ENCODE measurements around the gene PHLDA1. TPM values are rescaled to one million over a fixed set of nuclear protein-coding genes. Genes with fewer than 3 reads are reported as not detected.

PHLDA1 gene
- total and polyA plus RNA-seq, 10 of the 15 experiments (the other 5 are each of a cell fraction or from before 2014, with no cell fraction given) = 0.66 to 14.2 (median 1.3) TPM

DNA sequence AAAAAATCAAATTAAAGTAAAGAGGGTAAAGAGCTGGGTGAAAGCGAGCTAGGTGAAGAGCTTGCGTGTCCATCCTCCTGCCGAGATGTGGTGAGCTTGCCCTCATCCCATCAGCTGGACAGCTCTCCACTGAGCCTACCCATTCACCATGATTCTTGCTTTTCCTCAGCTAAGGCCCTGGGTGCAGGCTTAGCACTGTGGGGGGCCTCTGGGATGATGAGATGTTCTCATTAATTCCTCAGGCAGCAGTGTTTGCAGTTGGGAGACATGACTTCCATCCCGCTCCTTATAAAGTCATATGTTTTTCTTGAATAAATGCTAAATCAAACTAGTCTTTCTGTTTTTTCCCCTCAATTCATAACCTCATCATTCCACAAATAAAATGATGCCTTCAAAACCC is 18.0 kb downstream of the PHLDA1 start:
- RAD21 ChIA-PET (ENCODE audit: unreplicated experiment) = no interaction called here
- H3K79me2 ChIP-seq (ENCODE audit: control insufficient read depth, insufficient read depth, low read length) = no peaks in the 10 kb centered on the region
- H3K4me1 ChIP-seq (ENCODE audit: control insufficient read depth, insufficient read depth, low read length) = no peaks in the 10 kb centered on the region
- in situ Hi-C loops (cut with MboI) = no loop called here
- CTCF ChIA-PET = interaction anchor here (0.8 kb wide), 1 partner anchor 8 kb away, joined by 3 read pairs; no protein-coding TSS in a partner anchor
- no peak overlapping the region for H3K9ac ChIP-seq (ENCODE audit: control insufficient read depth, insufficient read depth, low read length)
- H3K4me2 ChIP-seq (ENCODE audit: control insufficient read depth, insufficient read depth) = no peak overlapping the region
- no peaks in the 10 kb centered on the region for H4K20me1 ChIP-seq (ENCODE audit: control insufficient read depth, insufficient read depth)
- POLR2A ChIA-PET = interaction anchor here (0.7 kb wide), 1 partner anchor 14 kb away, joined by 3 read pairs; no protein-coding TSS in a partner anchor
- ATAC-seq (no peak), DNase-seq (ENCODE audit: low read depth, low spot score) (no peak), FAIRE-seq (no peak)
- no TSS peak for BruUV-seq (replicated peaks)
- WGBS (ENCODE audit: insufficient coverage, insufficient replicate concordance, low lambda C conversion rate, missing lambda C conversion rate) = 91% methylated on average over 4 of the region's 4 CpGs
- H3K27me3 ChIP-seq (replicated peaks in 1 of 2; ENCODE audit: control insufficient read depth in 2 of 2, insufficient read depth in 2 of 2, low read length in 1 of 2) = no peaks in the 10 kb centered on the region
- H3K9me3 ChIP-seq (replicated peaks; ENCODE audit: control insufficient read depth, insufficient read depth, low read length) = no peaks in the 10 kb centered on the region
- no peak overlapping the region for H2AFZ ChIP-seq (ENCODE audit: control insufficient read depth, low read depth, low read length)
- intact Hi-C loops (cut with micrococcal nuclease; ENCODE audit: unreplicated experiment) = no loop called here
- H3K36me3 ChIP-seq (ENCODE audit: control insufficient read depth in 2 of 2, insufficient read depth in 2 of 2, low read length in 1 of 2) = no peaks in the 10 kb centered on the region
- H3K4me3 ChIP-seq = no peak overlapping the region
- SMC1A ChIA-PET (ENCODE audit: uncharacterized antibody, unreplicated experiment) = interaction anchor here (0.7 to 2.2 kb wide), 6 partner anchors 11 to 372 kb away, joined by 3 to 7 read pairs (median 3); no protein-coding TSS in a partner anchor
- no peak overlapping the region for H3K27ac ChIP-seq (ENCODE audit: control insufficient read depth, insufficient read depth)
- TF ChIP-seq CREB1 (IDR thresholded peaks at IDR 0.05; ENCODE audit: low read depth) (no peak), SMAD1 (IDR thresholded peaks at IDR 0.05; ENCODE audit: low read depth, partially characterized antibody) (no peak), POLR2AphosphoS5 (IDR thresholded peaks at IDR 0.05; ENCODE audit: low read length) (no peak), CBX5 (IDR thresholded peaks at IDR 0.05; ENCODE audit: low read depth) (no peak), SIN3A (IDR thresholded peaks at IDR 0.05; ENCODE audit: low read depth, low read length) (no peak)
- TF ChIP-seq, protein P1, sequence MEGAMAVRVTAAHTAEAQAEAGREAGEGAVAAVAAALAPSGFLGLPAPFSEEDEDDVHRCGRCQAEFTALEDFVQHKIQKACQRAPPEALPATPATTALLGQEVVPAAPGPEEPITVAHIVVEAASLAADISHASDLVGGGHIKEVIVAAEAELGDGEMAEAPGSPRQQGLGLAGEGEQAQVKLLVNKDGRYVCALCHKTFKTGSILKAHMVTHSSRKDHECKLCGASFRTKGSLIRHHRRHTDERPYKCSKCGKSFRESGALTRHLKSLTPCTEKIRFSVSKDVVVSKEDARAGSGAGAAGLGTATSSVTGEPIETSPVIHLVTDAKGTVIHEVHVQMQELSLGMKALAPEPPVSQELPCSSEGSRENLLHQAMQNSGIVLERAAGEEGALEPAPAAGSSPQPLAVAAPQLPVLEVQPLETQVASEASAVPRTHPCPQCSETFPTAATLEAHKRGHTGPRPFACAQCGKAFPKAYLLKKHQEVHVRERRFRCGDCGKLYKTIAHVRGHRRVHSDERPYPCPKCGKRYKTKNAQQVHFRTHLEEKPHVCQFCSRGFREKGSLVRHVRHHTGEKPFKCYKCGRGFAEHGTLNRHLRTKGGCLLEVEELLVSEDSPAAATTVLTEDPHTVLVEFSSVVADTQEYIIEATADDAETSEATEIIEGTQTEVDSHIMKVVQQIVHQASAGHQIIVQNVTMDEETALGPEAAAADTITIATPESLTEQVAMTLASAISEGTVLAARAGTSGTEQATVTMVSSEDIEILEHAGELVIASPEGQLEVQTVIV (IDR thresholded peaks at IDR 0.05; ENCODE audit: borderline replicate concordance, partially characterized antibody) = no peak
- TF ChIP-seq, protein P2, sequence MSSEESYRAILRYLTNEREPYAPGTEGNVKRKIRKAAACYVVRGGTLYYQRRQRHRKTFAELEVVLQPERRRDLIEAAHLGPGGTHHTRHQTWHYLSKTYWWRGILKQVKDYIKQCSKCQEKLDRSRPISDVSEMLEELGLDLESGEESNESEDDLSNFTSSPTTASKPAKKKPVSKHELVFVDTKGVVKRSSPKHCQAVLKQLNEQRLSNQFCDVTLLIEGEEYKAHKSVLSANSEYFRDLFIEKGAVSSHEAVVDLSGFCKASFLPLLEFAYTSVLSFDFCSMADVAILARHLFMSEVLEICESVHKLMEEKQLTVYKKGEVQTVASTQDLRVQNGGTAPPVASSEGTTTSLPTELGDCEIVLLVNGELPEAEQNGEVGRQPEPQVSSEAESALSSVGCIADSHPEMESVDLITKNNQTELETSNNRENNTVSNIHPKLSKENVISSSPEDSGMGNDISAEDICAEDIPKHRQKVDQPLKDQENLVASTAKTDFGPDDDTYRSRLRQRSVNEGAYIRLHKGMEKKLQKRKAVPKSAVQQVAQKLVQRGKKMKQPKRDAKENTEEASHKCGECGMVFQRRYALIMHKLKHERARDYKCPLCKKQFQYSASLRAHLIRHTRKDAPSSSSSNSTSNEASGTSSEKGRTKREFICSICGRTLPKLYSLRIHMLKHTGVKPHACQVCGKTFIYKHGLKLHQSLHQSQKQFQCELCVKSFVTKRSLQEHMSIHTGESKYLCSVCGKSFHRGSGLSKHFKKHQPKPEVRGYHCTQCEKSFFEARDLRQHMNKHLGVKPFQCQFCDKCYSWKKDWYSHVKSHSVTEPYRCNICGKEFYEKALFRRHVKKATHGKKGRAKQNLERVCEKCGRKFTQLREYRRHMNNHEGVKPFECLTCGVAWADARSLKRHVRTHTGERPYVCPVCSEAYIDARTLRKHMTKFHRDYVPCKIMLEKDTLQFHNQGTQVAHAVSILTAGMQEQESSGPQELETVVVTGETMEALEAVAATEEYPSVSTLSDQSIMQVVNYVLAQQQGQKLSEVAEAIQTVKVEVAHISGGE (CRISPR knock-in tag; IDR thresholded peaks at IDR 0.05) = no peak
- TF ChIP-seq, protein P3, sequence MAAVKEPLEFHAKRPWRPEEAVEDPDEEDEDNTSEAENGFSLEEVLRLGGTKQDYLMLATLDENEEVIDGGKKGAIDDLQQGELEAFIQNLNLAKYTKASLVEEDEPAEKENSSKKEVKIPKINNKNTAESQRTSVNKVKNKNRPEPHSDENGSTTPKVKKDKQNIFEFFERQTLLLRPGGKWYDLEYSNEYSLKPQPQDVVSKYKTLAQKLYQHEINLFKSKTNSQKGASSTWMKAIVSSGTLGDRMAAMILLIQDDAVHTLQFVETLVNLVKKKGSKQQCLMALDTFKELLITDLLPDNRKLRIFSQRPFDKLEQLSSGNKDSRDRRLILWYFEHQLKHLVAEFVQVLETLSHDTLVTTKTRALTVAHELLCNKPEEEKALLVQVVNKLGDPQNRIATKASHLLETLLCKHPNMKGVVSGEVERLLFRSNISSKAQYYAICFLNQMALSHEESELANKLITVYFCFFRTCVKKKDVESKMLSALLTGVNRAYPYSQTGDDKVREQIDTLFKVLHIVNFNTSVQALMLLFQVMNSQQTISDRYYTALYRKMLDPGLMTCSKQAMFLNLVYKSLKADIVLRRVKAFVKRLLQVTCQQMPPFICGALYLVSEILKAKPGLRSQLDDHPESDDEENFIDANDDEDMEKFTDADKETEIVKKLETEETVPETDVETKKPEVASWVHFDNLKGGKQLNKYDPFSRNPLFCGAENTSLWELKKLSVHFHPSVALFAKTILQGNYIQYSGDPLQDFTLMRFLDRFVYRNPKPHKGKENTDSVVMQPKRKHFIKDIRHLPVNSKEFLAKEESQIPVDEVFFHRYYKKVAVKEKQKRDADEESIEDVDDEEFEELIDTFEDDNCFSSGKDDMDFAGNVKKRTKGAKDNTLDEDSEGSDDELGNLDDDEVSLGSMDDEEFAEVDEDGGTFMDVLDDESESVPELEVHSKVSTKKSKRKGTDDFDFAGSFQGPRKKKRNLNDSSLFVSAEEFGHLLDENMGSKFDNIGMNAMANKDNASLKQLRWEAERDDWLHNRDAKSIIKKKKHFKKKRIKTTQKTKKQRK (IDR thresholded peaks at IDR 0.05; ENCODE audit: low read depth, low read length) = no peak
- TF ChIP-seq, protein P4, sequence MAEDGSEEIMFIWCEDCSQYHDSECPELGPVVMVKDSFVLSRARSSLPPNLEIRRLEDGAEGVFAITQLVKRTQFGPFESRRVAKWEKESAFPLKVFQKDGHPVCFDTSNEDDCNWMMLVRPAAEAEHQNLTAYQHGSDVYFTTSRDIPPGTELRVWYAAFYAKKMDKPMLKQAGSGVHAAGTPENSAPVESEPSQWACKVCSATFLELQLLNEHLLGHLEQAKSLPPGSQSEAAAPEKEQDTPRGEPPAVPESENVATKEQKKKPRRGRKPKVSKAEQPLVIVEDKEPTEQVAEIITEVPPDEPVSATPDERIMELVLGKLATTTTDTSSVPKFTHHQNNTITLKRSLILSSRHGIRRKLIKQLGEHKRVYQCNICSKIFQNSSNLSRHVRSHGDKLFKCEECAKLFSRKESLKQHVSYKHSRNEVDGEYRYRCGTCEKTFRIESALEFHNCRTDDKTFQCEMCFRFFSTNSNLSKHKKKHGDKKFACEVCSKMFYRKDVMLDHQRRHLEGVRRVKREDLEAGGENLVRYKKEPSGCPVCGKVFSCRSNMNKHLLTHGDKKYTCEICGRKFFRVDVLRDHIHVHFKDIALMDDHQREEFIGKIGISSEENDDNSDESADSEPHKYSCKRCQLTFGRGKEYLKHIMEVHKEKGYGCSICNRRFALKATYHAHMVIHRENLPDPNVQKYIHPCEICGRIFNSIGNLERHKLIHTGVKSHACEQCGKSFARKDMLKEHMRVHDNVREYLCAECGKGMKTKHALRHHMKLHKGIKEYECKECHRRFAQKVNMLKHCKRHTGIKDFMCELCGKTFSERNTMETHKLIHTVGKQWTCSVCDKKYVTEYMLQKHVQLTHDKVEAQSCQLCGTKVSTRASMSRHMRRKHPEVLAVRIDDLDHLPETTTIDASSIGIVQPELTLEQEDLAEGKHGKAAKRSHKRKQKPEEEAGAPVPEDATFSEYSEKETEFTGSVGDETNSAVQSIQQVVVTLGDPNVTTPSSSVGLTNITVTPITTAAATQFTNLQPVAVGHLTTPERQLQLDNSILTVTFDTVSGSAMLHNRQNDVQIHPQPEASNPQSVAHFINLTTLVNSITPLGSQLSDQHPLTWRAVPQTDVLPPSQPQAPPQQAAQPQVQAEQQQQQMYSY (CRISPR knock-in tag; IDR thresholded peaks at IDR 0.05) = no peak
